Esophagus muscularis mucosa (tissue), 3 donors: ENCODE data around the gene NKTR.

ENCODE experiments used
- POLR2A ChIP-seq: fragments of 450-650 bp; IDR thresholded peaks from one replicate; pipeline ENCODE4 v1.6.1; 2017; ENCODE audit warnings: antibody characterized with exemption, moderate library complexity, mild to moderate bottlenecking, low read depth
- POLR2AphosphoS5 ChIP-seq, 2 donors: sonication (generic); formaldehyde crosslinking; IDR thresholded peaks; one replicate each; pipeline ENCODE4 v1.6.1; 2017; ENCODE audit warnings: antibody characterized with exemption in 2 of 2
- TF ChIP-seq, protein P1 (sequence below), 3 experiments: fragments of 200-600 bp in 2 of 3; fragments of 450-650 bp in 1 of 3; sonication (generic) in 2 of 3; IDR thresholded peaks; one replicate each; pipeline ENCODE4 v1.5.1; 2017 to 2019; ENCODE audit warnings: antibody characterized with exemption in 3 of 3, mild to moderate bottlenecking in 2 of 3, moderate library complexity in 1 of 3

DNA sequence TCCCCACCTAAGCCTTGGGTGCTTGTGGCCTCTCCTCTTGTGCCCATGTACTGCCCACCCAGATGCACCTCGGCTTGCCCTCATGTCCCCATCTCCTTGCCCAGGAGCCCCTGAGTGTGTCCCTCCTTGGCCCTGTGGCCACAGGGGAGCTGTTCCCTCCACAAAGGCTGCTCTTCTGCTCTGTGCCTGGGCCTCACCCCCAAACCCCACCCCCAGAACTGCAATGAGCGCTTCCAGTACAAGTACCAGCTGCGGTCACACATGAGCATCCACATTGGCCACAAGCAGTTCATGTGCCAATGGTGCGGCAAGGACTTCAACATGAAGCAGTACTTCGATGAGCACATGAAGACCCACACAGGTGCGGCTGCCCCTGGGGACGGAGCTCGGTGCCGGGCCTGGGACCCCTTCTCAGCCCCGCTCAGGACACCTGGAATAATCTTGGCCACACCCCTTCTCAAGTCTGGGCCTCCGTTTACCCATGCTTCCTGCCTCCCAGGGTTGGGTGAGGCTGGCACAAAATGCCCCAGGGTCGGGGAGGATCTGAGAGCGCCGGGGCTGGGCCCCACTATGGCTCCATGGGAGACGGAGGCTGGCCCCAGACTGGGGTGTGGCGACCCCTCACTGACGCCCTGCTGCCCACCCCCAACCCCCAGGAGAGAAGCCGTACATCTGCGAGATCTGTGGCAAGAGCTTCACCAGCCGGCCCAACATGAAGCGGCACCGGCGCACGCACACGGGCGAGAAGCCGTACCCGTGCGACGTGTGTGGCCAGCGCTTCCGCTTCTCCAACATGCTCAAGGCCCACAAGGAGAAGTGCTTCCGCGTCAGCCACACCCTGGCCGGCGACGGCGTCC lies 63.3 kb downstream of the NKTR start:
- TF ChIP-seq, protein P1, sequence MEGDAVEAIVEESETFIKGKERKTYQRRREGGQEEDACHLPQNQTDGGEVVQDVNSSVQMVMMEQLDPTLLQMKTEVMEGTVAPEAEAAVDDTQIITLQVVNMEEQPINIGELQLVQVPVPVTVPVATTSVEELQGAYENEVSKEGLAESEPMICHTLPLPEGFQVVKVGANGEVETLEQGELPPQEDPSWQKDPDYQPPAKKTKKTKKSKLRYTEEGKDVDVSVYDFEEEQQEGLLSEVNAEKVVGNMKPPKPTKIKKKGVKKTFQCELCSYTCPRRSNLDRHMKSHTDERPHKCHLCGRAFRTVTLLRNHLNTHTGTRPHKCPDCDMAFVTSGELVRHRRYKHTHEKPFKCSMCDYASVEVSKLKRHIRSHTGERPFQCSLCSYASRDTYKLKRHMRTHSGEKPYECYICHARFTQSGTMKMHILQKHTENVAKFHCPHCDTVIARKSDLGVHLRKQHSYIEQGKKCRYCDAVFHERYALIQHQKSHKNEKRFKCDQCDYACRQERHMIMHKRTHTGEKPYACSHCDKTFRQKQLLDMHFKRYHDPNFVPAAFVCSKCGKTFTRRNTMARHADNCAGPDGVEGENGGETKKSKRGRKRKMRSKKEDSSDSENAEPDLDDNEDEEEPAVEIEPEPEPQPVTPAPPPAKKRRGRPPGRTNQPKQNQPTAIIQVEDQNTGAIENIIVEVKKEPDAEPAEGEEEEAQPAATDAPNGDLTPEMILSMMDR (IDR thresholded peaks at IDR 0.05): no peak
- TF ChIP-seq POLR2AphosphoS5 (IDR thresholded peaks at IDR 0.05) (peak in 1 of 2 donors; percentile 30), POLR2A (no peak)
